Psoas muscle (tissue), 8 donors: ENCODE data around the gene FXYD7. TPM values are rescaled to one million over a fixed set of nuclear protein-coding genes. Genes with fewer than 3 reads are reported as not detected.

Experiments used
- ATAC-seq, 4 donors: fragments of 200-7000 bp; cut with Tn5 transposase; one replicate each; pipeline ENCODE4 v1.9.1; 2020; ENCODE audit warnings: moderate library complexity in 3 of 4, mild to moderate bottlenecking in 2 of 4
- DNase-seq, 2 donors: peaks; one replicate each; pipeline ENCODE4 v3.0.0-alpha.2; 2020
- H3K27ac ChIP-seq: fragments of 200-600 bp; one replicate; pipeline ENCODE4 v1.8.0; 2022
- H3K27me3 ChIP-seq, 3 donors: fragments of 200-600 bp in 1 of 3; one replicate each; pipeline versions ENCODE4 v1.6.1 to v1.8.0; 2013 to 2022; ENCODE audit warnings: low read length in 2 of 3, mild to moderate bottlenecking in 2 of 3, moderate library complexity in 1 of 3; ENCODE audit not compliant: insufficient read depth in 3 of 3
- H3K36me3 ChIP-seq, 2 donors: fragments of 200-600 bp in 1 of 2; one replicate each; pipeline versions ENCODE4 v1.6.1 to v1.8.0; 2013 to 2022; ENCODE audit warnings: low read depth in 1 of 2, mild to moderate bottlenecking in 1 of 2, moderate library complexity in 1 of 2; ENCODE audit not compliant: insufficient read depth in 1 of 2
- H3K4me1 ChIP-seq: fragments of 200-600 bp; one replicate; pipeline ENCODE4 v1.8.0; 2022
- H3K4me3 ChIP-seq: fragments of 200-600 bp; one replicate; pipeline ENCODE4 v1.8.0; 2022; ENCODE audit warnings: mild to moderate bottlenecking
- H3K9me3 ChIP-seq: fragments of 200-600 bp; one replicate; pipeline ENCODE4 v1.8.0; 2022
- WGBS, 3 donors: extraction: QIAGEN DNeasy Blood & Tissue Kit; methylation state at CpG; one replicate each; pipeline versions ENCODE4 v1.1.6 to v1.1.7; 2013; 5-methylcytosine and 5-hydroxymethylcytosine counted together
- intact Hi-C, 2 donors: fragments of 100-400 bp; cut with DNase I; formaldehyde crosslinking; loops; one replicate each; pipeline versions ENCODE4 v1.11.0 to v1.14.2; 2022
- polyA plus RNA-seq, 3 donors: library from polyadenylated mRNA; stranded (reverse); fragments of 200-250 nt; gene quantifications; one replicate each; pipeline ENCODE4 v1.2.3, GENCODE V29; 2013
- total RNA-seq, 4 donors: library from RNA; stranded (reverse); fragmentation: NEBNext Ultra II Directional in 2 of 4; extraction: Animal tissue kit (Norgen Biotek cat#: 25700) in 2 of 4; gene quantifications; one replicate each; pipeline versions ENCODE4 v1.2.1 to v1.2.4, GENCODE V29; 2021 to 2023
- TF ChIP-seq, protein P1 (sequence below): fragments of 200-600 bp; IDR thresholded peaks from one replicate; pipeline ENCODE4 v1.8.0; 2022; ENCODE audit warnings: antibody characterized with exemption
- donor health status: healthy with polysubstance abuse.
- donor health status: DM: no; HTN: no; CAD: no; lungs with moderate emphysema.
- donor health status: Bipolar disorder and iron deficiency.
- donor health status: healthy.
- donor health status: DM: yes; HTN: yes; CAD: no.
- donor health status: DM: no; HTN: no; CAD: no.
- donor health status: DM: no; HTN: no; CAD: no.
- donor health status: DM: yes; HTN: yes; CAD: no.

Gene FXYD7
- total and polyA plus RNA-seq, 7 donors = 0.13 to 0.65 (median 0.57) TPM; not detected in 3

DNA sequence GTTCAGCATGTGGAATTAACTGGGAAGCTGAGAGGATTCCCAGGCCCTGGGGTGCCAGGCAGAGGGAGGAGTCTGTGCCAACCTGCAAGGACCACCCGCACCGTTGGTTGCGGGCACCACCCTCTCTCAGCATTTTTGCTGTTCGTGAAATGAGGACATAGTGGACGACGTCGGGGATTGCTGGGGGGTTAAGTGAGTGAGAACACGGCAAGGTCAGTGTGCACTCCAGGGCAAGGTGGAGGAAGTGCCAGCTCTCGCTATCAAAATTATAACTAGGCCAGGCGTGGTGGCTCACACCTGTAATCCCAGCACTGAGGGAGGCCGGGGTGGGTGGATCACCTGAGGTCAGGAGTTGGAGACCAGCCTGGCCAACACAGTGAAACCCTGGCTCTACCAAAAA lies 25.3 kb upstream of the FXYD7 start:
- no peak overlapping the region for H3K27ac ChIP-seq
- no peak for DNase-seq
- no peaks in the 10 kb centered on the region for H3K9me3 ChIP-seq
- no peaks in the 10 kb centered on the region for H3K4me1 ChIP-seq
- no peak for ATAC-seq
- 75 to 83% (median 81%) methylated on average over 11 of the region's 11 CpGs for WGBS, 3 donors
- H3K27me3 ChIP-seq = no peaks in the 10 kb centered on the region
- TF ChIP-seq, protein P1, sequence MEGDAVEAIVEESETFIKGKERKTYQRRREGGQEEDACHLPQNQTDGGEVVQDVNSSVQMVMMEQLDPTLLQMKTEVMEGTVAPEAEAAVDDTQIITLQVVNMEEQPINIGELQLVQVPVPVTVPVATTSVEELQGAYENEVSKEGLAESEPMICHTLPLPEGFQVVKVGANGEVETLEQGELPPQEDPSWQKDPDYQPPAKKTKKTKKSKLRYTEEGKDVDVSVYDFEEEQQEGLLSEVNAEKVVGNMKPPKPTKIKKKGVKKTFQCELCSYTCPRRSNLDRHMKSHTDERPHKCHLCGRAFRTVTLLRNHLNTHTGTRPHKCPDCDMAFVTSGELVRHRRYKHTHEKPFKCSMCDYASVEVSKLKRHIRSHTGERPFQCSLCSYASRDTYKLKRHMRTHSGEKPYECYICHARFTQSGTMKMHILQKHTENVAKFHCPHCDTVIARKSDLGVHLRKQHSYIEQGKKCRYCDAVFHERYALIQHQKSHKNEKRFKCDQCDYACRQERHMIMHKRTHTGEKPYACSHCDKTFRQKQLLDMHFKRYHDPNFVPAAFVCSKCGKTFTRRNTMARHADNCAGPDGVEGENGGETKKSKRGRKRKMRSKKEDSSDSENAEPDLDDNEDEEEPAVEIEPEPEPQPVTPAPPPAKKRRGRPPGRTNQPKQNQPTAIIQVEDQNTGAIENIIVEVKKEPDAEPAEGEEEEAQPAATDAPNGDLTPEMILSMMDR = no peak
- H3K4me3 ChIP-seq = no peak overlapping the region
- intact Hi-C loops = no loop called here
- no peaks in the 10 kb centered on the region for H3K36me3 ChIP-seq

DNA sequence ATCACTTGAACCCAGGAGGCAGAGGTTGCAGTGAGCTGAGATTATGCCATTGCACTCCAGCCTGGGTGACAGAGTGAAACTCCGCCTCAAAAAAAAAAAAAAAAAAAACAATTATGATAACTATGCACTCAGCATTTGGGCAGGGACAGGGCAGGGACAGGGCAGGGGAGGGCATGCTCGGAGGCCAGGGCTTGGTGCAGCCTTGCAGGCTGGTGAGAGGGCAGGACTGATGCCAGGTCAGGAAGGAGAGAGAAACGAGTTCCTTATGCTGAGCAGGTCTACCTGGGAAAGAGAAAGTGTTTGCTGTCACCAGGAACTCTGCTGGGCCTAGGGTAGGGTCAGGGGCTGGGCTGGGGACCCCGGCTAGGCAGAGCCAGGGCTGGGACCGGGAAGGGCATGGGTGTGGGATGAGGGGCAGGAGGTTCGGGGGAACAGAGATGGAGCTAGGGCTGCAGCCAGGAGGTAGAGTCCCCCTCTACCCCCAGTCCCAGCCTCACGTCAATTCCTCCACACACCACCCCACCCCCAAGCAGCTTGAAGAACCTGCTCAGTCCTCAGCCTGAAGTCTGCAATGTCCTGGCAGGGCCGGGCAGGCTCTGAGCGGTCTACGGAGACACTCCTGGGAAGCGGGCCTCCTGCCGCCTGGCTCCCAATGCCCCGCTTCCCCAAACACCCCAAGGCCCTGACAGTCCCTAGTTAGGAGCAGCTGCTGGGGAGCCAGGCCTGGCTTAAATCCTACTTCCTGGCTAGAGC lies 24.6 kb upstream of the FXYD7 start:
- H3K9me3 ChIP-seq = no peaks in the 10 kb centered on the region
- intact Hi-C loops = no loop called here
- no peaks in the 10 kb centered on the region for H3K27me3 ChIP-seq
- peaks cover 5% of the 10 kb centered on the region for H3K4me1 ChIP-seq
- H3K27ac ChIP-seq = no peak overlapping the region
- DNase-seq (no peak), ATAC-seq (no peak)
- H3K4me3 ChIP-seq = no peak overlapping the region
- WGBS, 3 donors = 88 to 89% (median 89%) methylated on average over 12 to 13 of the region's 13 CpGs
- no peaks in the 10 kb centered on the region for H3K36me3 ChIP-seq
- TF ChIP-seq, protein P1 = no peak

- ATAC-seq = no peak
- H3K27ac ChIP-seq = no peak overlapping the region
- no peaks in the 10 kb centered on the region for H3K27me3 ChIP-seq
- intact Hi-C loops = no loop called here
- H3K4me1 ChIP-seq = peaks cover 8% of the 10 kb centered on the region
- no peak overlapping the region for H3K4me3 ChIP-seq
- no peaks in the 10 kb centered on the region for H3K36me3 ChIP-seq
- DNase-seq = no peak
- TF ChIP-seq, protein P1 = no peak
- 81 to 87% (median 84%) methylated on average over 14 of the region's 14 CpGs for WGBS, 3 donors
- no peaks in the 10 kb centered on the region for H3K9me3 ChIP-seq
These were observed 24.0 kb upstream of the FXYD7 start for GRCh38 chr19:35119091-35119490.

DNA sequence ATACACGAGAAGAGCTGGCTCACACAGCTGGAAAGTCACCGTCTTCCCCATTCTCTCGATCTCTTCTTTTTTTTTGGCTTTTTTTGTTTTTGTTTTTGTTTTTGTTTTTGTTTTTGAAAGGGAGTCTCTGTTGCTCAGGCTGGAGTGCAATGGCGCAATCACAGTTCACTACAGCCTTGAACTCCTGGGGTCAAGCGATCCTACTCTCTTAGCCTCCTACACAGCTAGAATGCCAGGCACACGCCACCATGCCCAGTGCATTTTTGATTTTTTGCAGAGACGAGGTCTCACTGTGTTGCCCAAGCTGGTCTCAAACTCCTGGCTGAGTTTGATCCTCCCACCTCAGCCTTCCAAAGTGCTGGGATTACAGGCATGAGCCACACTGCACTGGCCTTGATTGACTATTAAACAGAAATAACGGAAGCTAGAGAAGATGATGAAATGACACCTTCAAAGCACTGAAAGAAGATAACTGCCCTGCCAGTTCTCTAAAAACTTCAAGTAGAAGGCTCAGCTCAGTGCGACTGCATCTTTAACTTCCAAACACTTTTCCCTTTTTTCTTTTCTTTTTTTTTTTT lies 23.4 kb upstream of the FXYD7 start:
- peaks cover 9% of the 10 kb centered on the region for H3K4me1 ChIP-seq
- intact Hi-C loops = no loop called here

More for the DNA sequence above, 23.4 kb upstream of the FXYD7 start:
- TF ChIP-seq, protein P1 = no peak
- Histone ChIP-seq H3K9me3 (no peaks in the 10 kb centered on the region), H3K27ac (peak overlapping the region; percentile 9), H3K36me3 (no peaks in the 10 kb centered on the region), H3K27me3 (no peaks in the 10 kb centered on the region), H3K4me3 (no peak overlapping the region)
- 83 to 90% (median 86%) methylated on average over 9 of the region's 9 CpGs for WGBS, 3 donors
- DNase-seq = no peak
- ATAC-seq = no peak
